ENCODE measurements around the gene GPR142. TPM values are rescaled to one million over a fixed set of nuclear protein-coding genes. Genes with fewer than 3 reads are reported as not detected.

GPR142 gene
- total and polyA plus RNA-seq, 2 of the 8 experiments (the other 6 are each of a cell fraction or from before 2014, with no cell fraction given), result 0.05 TPM; not detected in 1

GRCh38 chr17:74354123-74354522 lies 13.2 kb upstream of the GPR142 start (continued):
- TF ChIP-seq CHD7 (IDR thresholded peaks at IDR 0.05; ENCODE audit: insufficient replicate concordance, low read length) (no peak), ASH2L (IDR thresholded peaks at IDR 0.05; ENCODE audit: low read length) (peak; percentile 19), RNF2 (IDR thresholded peaks at IDR 0.05; ENCODE audit: borderline replicate concordance, low read depth, low read length, missing control alignments, poor library complexity, severe bottlenecking) (no peak), TCF12 (IDR thresholded peaks at IDR 0.05; ENCODE audit: low read depth, low read length) (0 out of 2 replicates have a peak, but pooled peaks have one; percentile 32), CBX5 (IDR thresholded peaks at IDR 0.05; ENCODE audit: low read depth, low read length) (no peak), RAD21 (IDR thresholded peaks at IDR 0.05 in 1 of 2, conservative IDR thresholded peaks at IDR 0.05 in 1 of 2; ENCODE audit: low read depth in 2 of 2, low read length in 2 of 2) (peak; percentile 66 to 79), SIN3A (conservative IDR thresholded peaks at IDR 0.05 in 1 of 2, IDR thresholded peaks at IDR 0.05 in 1 of 2; ENCODE audit: low read depth in 1 of 2, low read length in 2 of 2) (0 out of 4 replicates have a peak, but pooled peaks of 1 of the 2 experiments have one; percentile 48), SIRT6 (IDR thresholded peaks at IDR 0.05; ENCODE audit: low read length) (no peak), RBBP5 (IDR thresholded peaks at IDR 0.05; ENCODE audit: borderline replicate concordance, low read depth, low read length) (no peak), CEBPB (IDR thresholded peaks at IDR 0.05; ENCODE audit: low read depth, low read length) (no peak), ZNF274 (IDR thresholded peaks at IDR 0.05; ENCODE audit: borderline replicate concordance, extremely low read depth, low read length) (no peak)

All from H1 (cell line).